HG02763 (cell line): Measurements from ENCODE around the gene RB1.

Experiments used
- ATAC-seq: cut with Tn5 transposase; IDR thresholded peaks from one replicate; pipeline ENCODE4 v1.9.1; 2021; ENCODE audit warnings: mild to moderate bottlenecking, moderate library complexity; ENCODE audit not compliant: unreplicated experiment

Gene RB1

DNA sequence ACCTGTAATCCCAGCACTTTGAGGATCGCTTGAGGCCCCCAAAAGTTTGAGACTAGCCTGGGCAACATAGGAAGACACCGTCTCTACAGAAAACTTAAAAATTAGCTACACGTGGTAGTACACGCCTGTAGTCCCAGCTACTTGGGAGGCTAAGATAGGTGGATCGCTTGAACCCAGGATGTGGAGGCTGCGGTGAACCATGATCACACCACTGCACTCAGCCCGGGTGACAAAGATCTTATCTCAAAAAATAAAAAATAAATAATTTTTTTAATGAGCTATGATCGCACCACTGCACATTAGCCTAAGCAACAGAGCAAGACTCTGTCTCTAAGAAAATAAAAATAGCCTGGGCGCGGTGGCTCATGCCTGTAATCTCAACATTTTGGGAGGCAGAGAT is 222.7 kb downstream of the RB1 start:
- no peak for ATAC-seq

DNA sequence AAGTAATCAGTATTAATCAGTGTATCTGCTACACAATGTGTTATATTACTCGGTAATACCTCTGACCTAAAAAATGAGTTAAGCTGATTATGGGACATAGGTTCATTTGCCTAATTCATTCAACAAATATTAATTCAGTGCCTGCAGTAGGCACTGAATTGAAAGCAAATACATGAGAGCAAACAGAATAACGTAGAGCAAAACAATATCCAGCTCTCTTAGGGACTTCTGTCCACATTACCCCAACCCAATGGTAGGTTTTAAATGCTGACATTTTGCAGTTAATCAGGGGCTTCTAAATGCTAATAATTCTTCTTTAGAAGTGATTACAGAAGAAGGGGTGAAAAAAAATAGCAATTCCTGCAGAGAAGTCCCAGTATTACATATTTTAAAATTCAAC is 224.4 kb downstream of the RB1 start:
- no peak for ATAC-seq

DNA sequence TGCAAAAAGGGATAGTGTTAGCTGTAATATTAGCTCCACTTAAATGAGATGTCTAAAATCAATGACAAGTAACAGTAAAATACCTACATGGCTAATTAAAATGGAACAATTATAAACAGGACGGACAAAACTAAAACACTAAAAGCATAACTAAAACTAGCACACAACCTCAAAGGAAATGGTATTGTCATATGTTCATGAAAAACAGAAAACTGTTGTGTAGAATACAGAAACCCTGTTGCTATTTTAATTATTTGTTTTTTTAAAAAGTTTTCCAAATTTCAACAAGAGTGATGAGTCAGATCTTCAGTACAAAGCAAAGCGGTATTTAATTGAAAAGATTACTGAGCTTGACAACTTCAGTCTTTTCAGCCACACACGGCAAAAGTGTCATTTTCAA is 225.2 kb downstream of the RB1 start:
- no peak for ATAC-seq

DNA sequence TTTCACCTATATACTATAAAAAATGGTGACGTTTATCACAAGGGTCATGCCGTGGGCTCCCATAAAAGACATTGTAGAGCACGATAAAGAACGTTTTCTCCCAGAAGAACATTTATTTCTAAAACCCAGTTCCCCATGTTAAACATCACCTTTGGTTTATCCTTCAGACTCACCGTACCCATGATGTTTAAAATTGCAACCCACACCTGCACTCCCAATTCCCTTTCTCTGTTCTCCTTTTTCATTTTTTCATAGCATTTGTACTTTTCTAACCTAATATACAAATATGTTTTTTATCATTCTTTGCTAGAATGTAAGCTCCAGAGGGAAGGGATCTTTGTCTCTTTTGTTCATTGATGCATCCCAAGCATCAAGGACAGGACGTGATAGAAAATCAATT is 227.3 kb downstream of the RB1 start:
- ATAC-seq: no peak
